Regular cardiac myocyte (primary cell): ENCODE results near the gene OR13C2. TPM values are rescaled to one million over a fixed set of nuclear protein-coding genes. Genes with fewer than 3 reads are reported as not detected.

ENCODE experiments used
- total RNA-seq: library from RNA; depleted of rRNA; stranded (reverse); fragments of >200 nt; gene quantifications from 2 replicates; pipeline ENCODE4 v1.2.3, GENCODE V29; 2014

The OR13C2 gene, protein sequence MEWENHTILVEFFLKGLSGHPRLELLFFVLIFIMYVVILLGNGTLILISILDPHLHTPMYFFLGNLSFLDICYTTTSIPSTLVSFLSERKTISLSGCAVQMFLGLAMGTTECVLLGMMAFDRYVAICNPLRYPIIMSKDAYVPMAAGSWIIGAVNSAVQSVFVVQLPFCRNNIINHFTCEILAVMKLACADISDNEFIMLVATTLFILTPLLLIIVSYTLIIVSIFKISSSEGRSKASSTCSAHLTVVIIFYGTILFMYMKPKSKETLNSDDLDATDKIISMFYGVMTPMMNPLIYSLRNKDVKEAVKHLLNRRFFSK
- 0.28 TPM in 1 of 2 replicates, not detected in the other for total RNA-seq

DNA sequence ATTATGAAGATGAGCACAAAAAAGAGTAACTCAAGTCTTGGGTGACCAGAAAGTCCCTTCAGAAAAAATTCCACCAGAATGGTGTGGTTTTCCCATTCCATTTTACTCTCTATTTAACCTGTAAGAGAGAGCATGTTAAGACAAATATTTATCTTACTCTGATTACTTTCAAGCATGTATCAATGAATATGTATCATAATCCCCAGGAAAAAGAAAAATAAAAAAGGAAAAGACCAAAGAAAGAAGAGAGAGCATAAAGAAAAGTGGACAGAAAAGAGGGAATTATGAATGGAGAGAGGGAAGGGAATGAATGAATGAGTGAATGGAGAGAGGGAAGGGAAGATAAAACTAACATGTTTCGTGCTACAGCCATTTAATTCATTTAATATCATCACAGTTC lies at the start of gene OR13C2:
OR13C2 (minus strand) TSS at position 101 of the 400 bp plus-strand sequence; CDS start at position 101, 0 bp downstream.

DNA sequence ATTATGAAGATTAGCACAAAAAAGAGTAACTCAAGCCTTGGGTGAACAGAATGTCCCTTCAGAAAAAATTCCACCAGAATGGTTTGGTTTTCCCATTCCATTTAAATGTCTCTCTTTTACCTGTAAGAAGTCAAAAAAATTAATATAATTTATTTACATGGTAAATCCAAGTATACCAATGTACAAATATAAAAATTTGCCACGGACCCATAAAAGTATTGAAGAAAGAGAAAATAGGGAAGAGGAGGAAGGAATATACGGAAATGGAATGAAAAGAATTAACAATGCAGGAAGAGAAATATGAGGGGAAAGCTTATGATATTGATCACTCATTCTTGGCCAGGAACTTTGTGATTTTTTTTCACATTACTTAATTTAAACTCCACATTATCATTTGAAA lies 12.7 kb upstream of the OR13C2 start, which contains the start of gene OR13C9:
OR13C9 (minus strand) TSS at position 101 of the 400 bp plus-strand sequence; CDS start at position 101, 0 bp downstream.

DNA sequence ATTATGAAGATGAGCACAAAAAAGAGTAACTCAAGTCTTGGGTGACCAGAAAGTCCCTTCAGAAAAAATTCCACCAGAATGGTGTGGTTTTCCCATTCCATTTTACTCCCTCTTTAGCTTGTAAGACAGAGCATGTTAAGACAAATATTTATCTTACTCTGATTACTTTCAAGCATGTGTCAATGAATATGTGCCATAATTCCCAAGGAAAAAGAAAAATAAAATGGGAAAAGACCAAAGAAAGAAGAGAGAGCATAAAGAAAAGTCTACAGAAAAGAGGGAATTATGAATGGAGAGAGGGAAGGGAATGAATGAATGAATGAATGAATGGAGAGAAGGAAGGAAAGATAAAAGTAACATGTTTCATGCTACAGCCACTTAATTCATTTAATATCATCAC lies 6.1 kb downstream of the OR13C2 start, which contains the start of gene OR13C5:
OR13C5 (minus strand) TSS at position 101 of the 400 bp plus-strand sequence; CDS start at position 101, 0 bp downstream.

DNA sequence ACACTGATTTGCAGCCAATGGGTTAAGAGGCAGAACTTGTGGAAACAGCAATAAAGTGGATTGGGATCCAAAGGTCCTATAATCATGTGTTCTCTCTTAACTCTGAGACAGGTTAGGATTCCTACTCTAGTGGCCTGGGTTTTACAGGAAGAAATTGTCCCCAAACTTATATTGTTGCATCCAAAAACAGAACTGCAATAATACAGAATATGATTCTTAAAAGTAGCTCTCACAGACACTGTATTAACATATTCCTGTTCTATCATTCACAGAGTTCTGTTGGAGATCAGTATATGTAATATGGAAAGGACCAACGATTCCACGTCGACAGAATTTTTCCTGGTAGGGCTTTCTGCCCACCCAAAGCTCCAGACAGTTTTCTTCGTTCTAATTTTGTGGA lies 36.6 kb downstream of the OR13C2 start, which contains the start of gene OR13C8:
OR13C8 (plus strand) TSS at position 301 of the 400 bp plus-strand sequence; CDS start at position 301, 0 bp downstream.

Other genes with a start within 250 kb of the OR13C2 start
- not detected in 2 replicates for gene OR13F1, start 101.4 kb downstream of the OR13C2 start, total RNA-seq
- not detected in 2 replicates for gene OR13C4, start 78.4 kb downstream of the OR13C2 start, total RNA-seq
- gene OR13C3, start 68.8 kb downstream of the OR13C2 start, total RNA-seq: not detected in 2 replicates
- not detected in 2 replicates for gene OR13C8, start 36.5 kb downstream of the OR13C2 start, total RNA-seq
- not detected in 2 replicates for gene OR13C5, start 6.2 kb downstream of the OR13C2 start, total RNA-seq
- gene OR13C9, start 12.6 kb upstream of the OR13C2 start, total RNA-seq: not detected in 2 replicates
- gene OR13D1, start 88.9 kb upstream of the OR13C2 start, total RNA-seq: not detected in 2 replicates
- 58.9 and 61.2 TPM in 2 replicates for gene NIPSNAP3A, start 142.1 kb upstream of the OR13C2 start, total RNA-seq
- 0.38 and 0.85 TPM in 2 replicates for gene NIPSNAP3B, start 158.5 kb upstream of the OR13C2 start, total RNA-seq